ENCODE measurements around the gene NANOS1.
A peak's percentile ranks its signal among the peaks of the same experiment; 100 is the strongest.
"Not testable (repeated sequence)": the region's sequence is repeated elsewhere in the genome, so short reads cannot be mapped to it uniquely, and the experiment has no call there.

NANOS1 gene

DNA sequence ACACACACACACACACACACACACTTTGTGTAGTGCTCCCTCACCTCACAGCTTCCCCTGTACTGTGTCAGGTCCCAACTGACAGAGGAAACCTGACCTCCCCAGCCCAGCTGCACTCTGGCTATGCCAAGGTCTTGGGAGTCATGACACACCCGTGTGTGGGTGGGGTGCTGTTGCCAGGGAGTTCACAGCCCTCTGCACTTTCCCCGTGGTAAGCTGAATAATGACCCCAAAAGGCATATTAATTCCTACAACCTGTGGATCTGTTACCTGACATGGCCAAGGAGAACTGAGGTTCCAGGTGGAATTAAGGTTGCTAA is 8.9 kb upstream of the NANOS1 start:
- DNase-seq = peak; percentile 44

- no peak for DNase-seq
Measured at GRCh38 chr10:119022846-119023552, 6.5 kb upstream of the NANOS1 start.

- no peak for DNase-seq
Measured at GRCh38 chr10:119023553-119023868, 6.0 kb upstream of the NANOS1 start.

GRCh38 chr10:119024882-119025281 is 4.6 kb upstream of the NANOS1 start:
- DNase-seq = no peak

GRCh38 chr10:119025336-119025735 is 4.2 kb upstream of the NANOS1 start:
- no peak for DNase-seq

DNA sequence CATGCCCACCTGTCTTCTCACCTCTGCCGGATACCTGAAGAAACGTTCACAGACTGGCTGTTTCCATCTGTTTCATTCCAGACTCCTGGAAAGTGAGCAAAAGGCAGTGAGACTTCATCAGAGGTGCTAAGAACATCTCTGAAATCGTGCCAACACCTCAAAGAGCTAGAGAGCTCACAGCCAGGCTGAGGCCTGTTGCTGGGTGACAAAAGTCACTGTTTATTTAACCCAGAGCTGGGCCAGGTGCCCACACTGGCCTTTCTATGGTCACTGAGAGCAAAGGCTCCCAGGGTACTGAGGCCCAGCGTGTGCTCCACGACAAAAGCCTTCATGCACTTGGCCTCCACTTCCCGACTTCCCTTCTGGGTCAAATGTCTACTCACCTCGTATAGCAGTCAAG is 3.7 kb upstream of the NANOS1 start:
- DNase-seq = no peak

DNA sequence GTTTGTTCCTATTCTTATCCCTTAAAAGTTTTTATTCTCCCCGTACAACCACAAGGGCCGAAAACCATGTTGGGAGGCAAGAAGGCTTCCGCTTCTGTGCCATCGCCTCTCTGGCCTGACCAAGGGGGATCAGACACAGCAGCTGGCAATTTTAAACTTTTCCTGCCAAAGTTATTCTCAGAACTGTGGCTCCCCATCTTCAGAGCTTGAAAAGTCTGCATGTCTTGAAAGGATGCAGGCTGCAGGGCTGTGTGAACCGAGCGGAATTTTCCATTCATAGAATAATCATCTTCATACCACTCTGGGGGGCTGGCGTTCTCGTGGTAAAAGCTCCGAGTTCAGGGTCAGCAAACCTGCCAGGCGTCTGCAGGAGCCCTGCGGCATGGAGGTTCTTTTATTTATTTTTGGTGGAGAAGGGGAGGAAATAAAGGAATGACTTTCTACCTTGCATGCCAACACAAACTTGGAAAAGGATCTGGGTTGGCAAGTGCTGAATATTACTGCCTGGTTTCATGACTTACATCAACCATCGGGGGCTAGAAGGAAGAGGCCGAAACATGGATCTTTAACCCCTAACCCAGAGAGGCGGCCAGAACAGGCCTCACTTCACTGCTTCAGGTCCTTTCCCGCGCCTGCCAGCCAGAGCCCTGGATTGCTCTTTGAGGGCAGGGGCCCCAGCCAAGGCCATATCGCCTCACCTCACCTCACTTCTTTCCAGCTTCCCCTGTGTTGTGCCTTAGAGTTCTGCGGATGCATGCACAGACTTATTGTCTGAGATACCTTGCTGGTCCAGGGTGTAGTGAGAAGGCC is 3.0 kb upstream of the NANOS1 start:
- no peak for DNase-seq

DNA sequence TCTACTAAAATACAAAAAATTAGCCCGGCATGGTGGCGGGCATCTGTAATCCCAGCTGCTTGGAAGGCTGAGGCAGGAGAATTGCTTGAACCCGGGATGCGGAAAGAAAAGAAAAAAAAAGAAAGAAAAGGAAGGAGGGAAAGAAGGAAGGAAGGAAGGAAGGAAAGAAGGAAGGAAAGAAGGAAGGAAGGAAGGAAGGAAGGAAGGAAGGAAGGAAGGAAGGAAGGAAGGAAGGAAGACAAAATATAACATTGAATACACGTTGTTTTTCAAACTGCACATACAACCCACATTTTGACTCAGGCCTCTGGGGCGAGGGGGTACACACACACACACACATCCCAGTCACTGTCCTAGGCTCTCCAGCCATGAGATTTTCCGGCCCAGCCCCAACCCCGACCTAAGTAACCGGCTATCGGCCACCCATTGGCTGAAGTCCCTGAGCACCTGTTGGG is 1.0 kb upstream of the NANOS1 start:
- DNase-seq = not testable (repeated sequence)

- DNase-seq = peak; percentile 78
Measured at GRCh38 chr10:119028900-119029612, 458 bp upstream of the NANOS1 start.

DNA sequence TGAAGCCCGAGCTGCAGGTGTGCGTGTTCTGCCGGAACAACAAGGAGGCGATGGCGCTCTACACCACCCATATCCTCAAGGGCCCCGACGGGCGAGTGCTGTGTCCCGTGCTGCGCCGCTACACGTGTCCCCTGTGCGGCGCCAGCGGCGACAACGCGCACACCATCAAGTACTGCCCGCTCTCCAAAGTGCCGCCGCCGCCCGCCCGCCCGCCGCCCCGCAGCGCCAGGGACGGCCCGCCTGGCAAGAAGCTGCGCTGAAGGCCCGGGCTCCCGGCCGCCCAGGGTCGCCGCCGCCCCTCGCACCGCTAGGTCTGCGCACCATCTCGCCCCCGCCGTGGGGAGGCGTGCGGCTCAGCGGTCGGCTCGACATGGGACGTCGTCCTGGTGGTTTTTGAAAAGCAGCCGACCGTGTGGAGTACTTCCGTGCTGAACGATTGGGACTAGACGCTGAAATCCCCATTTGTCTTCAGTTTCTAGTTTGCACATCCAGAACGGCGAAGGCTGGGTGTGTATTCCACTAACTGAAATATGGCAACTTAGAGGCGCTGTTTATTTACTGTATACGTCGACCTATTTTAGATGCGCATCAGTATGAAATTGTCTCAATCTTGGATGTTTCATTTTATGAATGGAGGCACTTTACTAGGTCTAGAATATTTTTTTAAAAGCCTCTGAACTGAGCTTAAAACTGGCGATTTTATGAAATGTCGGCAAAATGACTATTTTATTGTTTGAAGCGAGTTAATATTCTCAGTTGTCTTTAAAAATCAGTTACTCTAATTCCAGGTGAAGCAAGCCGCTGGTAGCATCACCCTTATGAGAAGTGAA is 1.1 kb downstream of the NANOS1 start:
- peak; percentile 55 for DNase-seq

GRCh38 chr10:119031496-119032059 is 2.1 kb downstream of the NANOS1 start:
- no peak for DNase-seq

- DNase-seq = no peak
Measured at GRCh38 chr10:119039161-119039560, 9.6 kb downstream of the NANOS1 start.

GRCh38 chr10:119041326-119041725 is 11.8 kb downstream of the NANOS1 start:
- DNase-seq = no peak

DNA sequence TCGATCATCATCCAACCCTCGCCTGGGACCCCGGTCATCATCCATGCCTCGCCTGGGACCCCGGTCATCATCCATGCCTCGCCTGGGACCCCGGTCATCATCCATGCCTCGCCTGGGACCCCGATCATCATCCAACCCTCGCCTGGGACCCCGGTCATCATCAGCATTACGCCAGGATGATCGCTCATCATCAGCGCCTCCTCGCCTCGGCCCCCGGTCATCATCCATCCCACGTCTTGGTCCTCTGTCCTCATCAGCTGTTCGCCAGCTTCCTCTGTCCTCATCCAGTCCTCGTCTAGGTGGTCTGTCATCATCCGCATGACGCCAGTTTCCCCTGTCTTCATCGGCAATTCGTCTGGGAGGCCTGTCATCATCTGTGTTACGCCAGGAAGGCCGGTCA is 12.7 kb downstream of the NANOS1 start:
- DNase-seq = no peak

GRCh38 chr10:119045561-119045960 is 16.0 kb downstream of the NANOS1 start:
- no peak for DNase-seq

GRCh38 chr10:119049361-119049760 is 19.8 kb downstream of the NANOS1 start:
- no peak for DNase-seq

- no peak for DNase-seq
Measured at GRCh38 chr10:119049777-119050176, 20.3 kb downstream of the NANOS1 start.

GRCh38 chr10:119051775-119052174 is 22.3 kb downstream of the NANOS1 start:
- DNase-seq = no peak

DNA sequence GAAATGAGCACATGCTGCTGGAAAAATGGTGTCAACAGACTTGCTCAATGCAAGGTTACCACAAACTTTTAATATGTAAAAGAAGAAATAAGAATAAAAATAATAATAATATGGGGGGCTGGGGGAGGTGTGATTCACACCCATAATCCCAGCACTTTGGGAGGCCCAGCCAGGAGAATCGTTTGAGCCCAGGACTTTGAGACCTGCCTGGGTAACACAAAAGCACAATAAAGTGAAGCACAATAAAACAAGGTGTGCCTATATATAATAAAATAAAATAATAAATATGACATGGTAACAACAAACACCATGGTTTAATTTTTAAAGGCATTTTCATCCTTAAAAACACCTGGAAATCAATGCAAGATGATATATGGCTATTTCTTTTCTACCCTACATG is 26.0 kb downstream of the NANOS1 start:
- DNase-seq = no peak

DNA sequence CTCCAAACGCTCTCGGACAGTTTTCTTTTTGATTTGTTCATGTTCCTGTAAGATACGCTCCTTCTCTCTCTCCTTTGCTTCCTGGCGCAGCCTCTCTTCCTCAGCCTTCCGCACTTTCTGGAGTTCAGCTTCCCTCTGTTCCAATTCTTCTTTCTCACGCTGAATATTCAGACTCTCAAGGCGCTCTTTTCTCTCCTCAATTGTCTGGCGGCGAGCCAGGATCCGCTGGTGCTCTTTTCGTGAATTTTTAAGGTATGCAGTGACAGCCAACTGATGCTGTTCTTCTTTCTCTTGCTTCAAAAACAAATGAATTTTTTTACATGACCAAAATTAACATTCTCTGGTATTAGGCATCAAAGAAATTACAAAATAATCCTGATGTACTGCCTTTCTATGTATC is 28.5 kb downstream of the NANOS1 start:
- no peak for DNase-seq

GRCh38 chr10:119059557-119059956 is 30.0 kb downstream of the NANOS1 start:
- no peak for DNase-seq

DNA sequence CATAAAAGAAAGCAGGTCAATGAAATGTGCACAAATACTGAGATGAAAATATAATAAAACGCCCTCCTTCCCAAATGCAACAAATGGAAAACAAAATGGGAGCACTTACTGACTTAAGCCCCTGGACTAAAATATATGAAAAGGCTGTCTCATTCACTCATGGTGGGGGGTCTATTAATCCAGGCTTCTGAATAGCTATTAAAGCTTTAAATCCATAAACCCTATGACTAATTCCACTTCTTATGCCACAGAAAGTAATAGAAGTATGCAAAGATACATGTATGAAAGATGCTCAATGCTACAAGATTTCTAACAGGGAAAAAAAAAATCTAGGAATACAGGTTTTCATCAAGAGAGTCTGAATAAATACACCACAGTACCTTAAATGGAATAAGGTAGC is 30.6 kb downstream of the NANOS1 start:
- no peak for DNase-seq

DNA sequence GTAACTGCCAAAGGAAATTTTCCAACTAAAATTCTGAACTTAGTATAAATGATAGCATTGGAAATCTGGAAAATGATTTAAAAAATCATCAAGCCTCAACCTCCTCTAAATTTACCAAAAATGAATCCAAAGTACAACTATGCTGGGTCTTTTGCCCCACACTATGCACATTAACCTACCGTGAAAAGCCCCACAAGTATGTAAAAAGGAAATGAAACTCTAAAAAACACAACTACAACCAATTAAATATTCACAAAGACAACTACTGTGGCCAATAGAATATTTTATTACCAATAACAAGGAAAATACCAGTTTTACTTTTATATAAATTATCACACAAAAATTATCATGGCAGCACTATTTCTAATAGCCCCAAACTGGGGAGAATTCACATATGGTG is 31.8 kb downstream of the NANOS1 start:
- DNase-seq = no peak

Data from stimulated activated CD4-positive, alpha-beta T cell treated with anti-CD3 and anti-CD28 coated beads, Interleukin-1b, Interleukin-23, amount 100 ng/mL, for 48 hours (primary cell).